Measurements from ENCODE around the gene SCFD2. TPM values are rescaled to one million over a fixed set of nuclear protein-coding genes. Genes with fewer than 3 reads are reported as not detected.
"Not testable (repeated sequence)": the region's sequence is repeated elsewhere in the genome, so short reads cannot be mapped to it uniquely, and the experiment has no call there.

The SCFD2 gene
- total RNA-seq, 1 donor from 2014 or later, result 19.2 TPM

DNA sequence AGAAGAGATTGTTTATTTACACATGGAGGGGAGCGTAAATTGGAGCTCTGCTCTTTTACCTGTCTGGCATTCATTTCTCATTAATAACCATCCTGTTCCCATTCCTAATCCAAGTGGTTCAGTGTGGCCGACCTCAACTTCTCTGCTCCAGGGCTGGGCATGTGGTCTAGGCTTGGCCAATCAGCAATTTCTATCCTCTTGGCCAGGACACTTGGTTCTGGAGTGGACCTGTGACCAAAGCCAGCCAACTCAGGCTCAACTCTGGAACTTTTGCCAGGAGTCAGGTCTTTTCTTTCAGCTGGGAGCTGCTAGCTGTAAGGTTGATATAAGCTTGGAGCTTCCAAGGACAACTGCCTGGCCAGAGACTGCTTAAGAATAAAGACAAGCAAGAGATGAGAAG lies 519.4 kb downstream of the SCFD2 start:
- no peak for DNase-seq

DNA sequence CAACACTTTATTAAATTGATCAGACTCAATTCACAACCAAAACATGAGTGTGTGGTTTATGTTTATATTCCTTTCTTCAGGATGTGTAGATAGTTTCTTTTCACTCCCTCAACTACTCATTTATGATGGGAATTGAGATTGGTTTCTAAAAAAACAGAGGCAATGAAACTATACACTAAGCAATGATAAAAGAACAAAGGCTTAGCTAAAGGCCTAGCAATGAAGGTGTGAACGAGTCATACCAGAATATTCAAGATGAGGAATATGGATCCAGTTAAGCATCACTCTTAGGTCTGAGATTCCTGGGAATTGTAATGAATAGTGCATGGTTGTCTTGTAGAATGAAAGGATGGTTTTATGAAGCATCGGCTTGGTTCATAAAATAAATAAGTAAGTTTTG lies 521.3 kb downstream of the SCFD2 start:
- DNase-seq, result no peak

DNA sequence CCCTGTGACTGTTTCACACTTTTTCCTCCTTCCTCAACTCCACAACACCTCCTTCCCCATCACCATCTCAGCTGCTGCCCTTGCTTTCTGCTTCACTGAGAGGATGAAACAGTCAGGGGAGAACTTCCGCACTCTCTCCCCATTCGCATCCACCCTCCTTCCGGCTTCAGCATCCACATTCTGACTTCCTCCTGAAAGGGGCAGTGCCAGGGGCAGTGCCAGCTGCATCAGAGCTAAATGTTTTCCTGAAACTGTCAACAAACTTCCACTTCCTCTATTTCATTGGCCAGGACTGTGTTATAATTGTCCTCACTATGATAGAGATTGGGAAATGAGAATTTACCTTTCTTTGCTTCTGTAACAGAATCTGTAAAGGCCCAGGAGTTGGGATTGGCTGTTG lies 521.9 kb downstream of the SCFD2 start:
- no peak for DNase-seq

GRCh38 chr4:52843351-52843750 lies 522.5 kb downstream of the SCFD2 start:
- no peak for DNase-seq

GRCh38 chr4:52842792-52843191 lies 523.1 kb downstream of the SCFD2 start:
- DNase-seq, result no peak

- DNase-seq, result no peak
These were observed 524.0 kb downstream of the SCFD2 start for GRCh38 chr4:52841682-52842456.

GRCh38 chr4:52840531-52841370 lies 525.1 kb downstream of the SCFD2 start:
- no peak for DNase-seq

GRCh38 chr4:52838729-52839586 lies 526.9 kb downstream of the SCFD2 start:
- no peak for DNase-seq

DNA sequence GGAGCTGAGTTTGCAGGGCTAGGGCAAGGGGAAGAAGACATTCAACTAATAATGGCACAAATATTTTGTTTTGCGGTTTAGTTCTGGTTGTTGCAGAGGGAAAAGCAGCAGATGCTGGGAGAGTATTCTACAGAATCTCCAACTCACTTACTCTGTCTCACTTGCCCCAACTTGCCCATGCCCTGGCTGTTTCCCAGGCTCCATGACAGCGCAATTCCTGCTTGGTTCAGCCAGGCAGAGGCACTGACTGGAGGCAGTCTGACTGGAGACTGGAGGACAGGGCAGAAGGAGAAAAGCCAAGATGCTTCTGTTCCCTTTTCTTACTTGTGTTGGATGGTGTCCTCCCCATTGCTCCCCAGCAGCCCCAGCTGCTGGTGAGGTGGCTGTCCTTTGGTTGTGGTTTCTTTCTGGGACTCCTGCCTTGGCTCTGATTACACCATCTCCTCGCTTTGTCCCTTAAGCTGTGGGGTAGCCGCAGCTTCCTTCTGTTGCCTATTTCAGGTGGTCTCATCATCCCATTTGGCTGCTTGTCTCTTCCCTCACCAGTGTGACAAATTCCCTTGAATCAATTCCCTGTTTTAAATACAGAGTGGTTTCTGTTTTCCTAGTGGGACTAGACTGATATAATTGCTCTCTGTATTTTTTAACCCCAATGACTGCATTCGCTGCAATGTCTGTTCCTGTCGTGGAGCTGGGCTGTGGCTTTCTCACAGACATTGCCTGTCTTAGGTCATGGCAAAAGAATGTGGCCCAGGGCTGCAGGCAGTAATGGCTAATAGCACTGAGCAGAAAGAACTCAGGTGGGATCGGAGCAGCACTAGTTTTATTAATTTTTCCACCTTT lies 527.9 kb downstream of the SCFD2 start:
- DNase-seq, result no peak

GRCh38 chr4:52836678-52837077 lies 529.2 kb downstream of the SCFD2 start:
- no peak for DNase-seq

GRCh38 chr4:52836120-52836519 lies 529.7 kb downstream of the SCFD2 start:
- no peak for DNase-seq

- not testable (repeated sequence) for DNase-seq
These were observed 531.0 kb downstream of the SCFD2 start for GRCh38 chr4:52834641-52835456.

- DNase-seq, result no peak
These were observed 531.8 kb downstream of the SCFD2 start for GRCh38 chr4:52833941-52834525.

- no peak for DNase-seq
These were observed 540.3 kb downstream of the SCFD2 start for GRCh38 chr4:52825460-52826090.

DNA sequence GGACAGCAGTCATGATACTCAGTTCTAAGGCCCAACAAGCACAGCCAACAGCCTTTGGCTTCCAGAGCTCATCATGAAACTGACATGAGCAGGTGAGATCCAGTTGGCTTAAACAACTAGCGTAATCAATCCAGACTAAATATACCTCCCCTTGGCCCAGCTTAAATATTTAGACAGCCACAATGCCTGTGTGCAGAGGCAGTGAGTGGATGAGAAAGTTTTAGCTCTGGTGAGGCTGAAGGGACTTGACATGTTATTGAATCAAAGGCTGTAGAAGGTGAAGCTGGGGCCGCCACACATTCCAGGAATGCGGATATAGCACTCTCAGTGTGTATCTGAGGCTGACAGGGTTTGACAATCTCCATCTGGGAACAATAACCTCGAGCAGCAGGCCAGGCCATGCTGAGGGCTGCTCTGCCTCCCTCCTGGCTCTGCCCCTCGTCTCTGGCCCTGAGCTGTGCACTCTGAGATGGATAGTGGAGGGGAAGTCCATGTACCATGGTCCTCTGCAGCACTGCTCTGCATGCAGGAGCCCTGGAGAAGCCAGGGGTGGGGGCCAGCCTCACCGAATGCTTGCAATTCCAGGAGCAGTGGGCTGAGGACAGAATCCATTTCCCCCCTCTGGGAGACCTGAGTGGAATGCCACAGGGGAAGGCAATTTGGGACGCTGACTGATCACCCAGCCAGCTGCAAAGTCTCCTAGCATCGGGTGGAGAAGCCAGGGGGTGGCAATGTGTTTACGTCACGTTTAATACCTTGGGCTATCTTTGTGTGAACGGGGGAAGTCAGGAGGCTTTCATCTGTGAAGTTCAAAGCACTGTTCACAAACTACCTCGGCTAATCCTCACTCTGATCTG lies 541.0 kb downstream of the SCFD2 start:
- DNase-seq, result peak; percentile 15

- DNase-seq, result no peak
These were observed 541.6 kb downstream of the SCFD2 start for GRCh38 chr4:52824270-52824602.

- DNase-seq, result no peak
These were observed 542.2 kb downstream of the SCFD2 start for GRCh38 chr4:52823702-52824092.
